H1 (cell line): ENCODE results near the gene SKAP2. TPM values are rescaled to one million over a fixed set of nuclear protein-coding genes. Genes with fewer than 3 reads are reported as not detected.

Source experiments
- CTCF ChIA-PET: fragments of 300-600 bp; sonication (Branson Sonifier 250); formaldehyde crosslinking; loops from one replicate; lab custom pipeline; 2021; ENCODE audit not compliant: partially characterized antibody; lab: Charles Lee
- POLR2A ChIA-PET: fragments of 300-600 bp; sonication (Branson Sonifier 250); formaldehyde crosslinking; loops from one replicate; lab custom pipeline; 2021; ENCODE audit warnings: inconsistent platforms; ENCODE audit not compliant: partially characterized antibody; lab: Charles Lee
- DNase-seq, 2 experiments: peaks; one replicate each; pipeline versions ENCODE4 v3.0.0 to v3.0.0-alpha.2; 2010 to 2022; ENCODE audit warnings: low spot score in 2 of 2, low read depth in 1 of 2, mixed read lengths in 1 of 2
- FAIRE-seq: peaks from 2 replicates; lab custom pipeline; 2011; peaks lifted over from hg19 to GRCh38; lab: Jason Lieb, UNC
- H2AFZ ChIP-seq: 2 replicates; pipeline ENCODE4 v1.8.1; 2012; ENCODE audit warnings: low read length, inconsistent platforms
- H2AK5ac ChIP-seq: 2 replicates; pipeline ENCODE4 v1.6.1; 2013; ENCODE audit warnings: low read depth, low read length
- H2BK120ac ChIP-seq: replicated peaks from 2 replicates; pipeline ENCODE3; 2013; ENCODE audit warnings: low read depth, low read length, inconsistent platforms
- H2BK12ac ChIP-seq: 2 replicates; pipeline ENCODE4 v1.6.1; 2013; ENCODE audit warnings: low read depth, low read length
- H2BK15ac ChIP-seq: 2 replicates; pipeline ENCODE4 v1.6.1; 2013; ENCODE audit warnings: low read length
- H2BK20ac ChIP-seq: 2 replicates; pipeline ENCODE4 v1.6.1; 2013; ENCODE audit warnings: low read length
- H2BK5ac ChIP-seq: 2 replicates; pipeline ENCODE4 v1.6.1; 2013; ENCODE audit warnings: low read depth, low read length
- H3K14ac ChIP-seq: 2 replicates; pipeline ENCODE4 v1.6.1; 2013; ENCODE audit warnings: inconsistent platforms; ENCODE audit not compliant: insufficient read length
- H3K18ac ChIP-seq: 2 replicates; pipeline ENCODE4 v1.6.1; 2013; ENCODE audit warnings: low read length; ENCODE audit errors: extremely low read depth
- H3K23ac ChIP-seq: 2 replicates; pipeline ENCODE4 v1.6.1; 2013; ENCODE audit warnings: inconsistent platforms; ENCODE audit not compliant: insufficient read length
- H3K23me2 ChIP-seq: 2 replicates; pipeline ENCODE4 v1.6.1; 2013; ENCODE audit warnings: low read depth, low read length
- H3K27ac ChIP-seq: 2 replicates; pipeline ENCODE4 v1.6.1; 2011; ENCODE audit warnings: low read depth, low read length, inconsistent platforms
- H3K27me3 ChIP-seq, 4 experiments: replicated peaks in 1 of 4; 1 replicate in 1 of 4; 2 replicates in 3 of 4; pipeline versions ENCODE4 v1.6.1 to v1.8.1; 2011 to 2013; ENCODE audit warnings: low read length in 3 of 4, mild to moderate bottlenecking in 3 of 4, inconsistent platforms in 2 of 4, mixed read lengths in 2 of 4, moderate library complexity in 1 of 4; ENCODE audit not compliant: control insufficient read depth in 3 of 4, insufficient read depth in 3 of 4; ENCODE audit errors: extremely low read depth in 1 of 4
- H3K36me3 ChIP-seq, 4 experiments: 2 replicates each; pipeline versions ENCODE4 v1.6.1 to v1.8.1; 2011 to 2013; ENCODE audit warnings: mild to moderate bottlenecking in 4 of 4, low read length in 3 of 4, moderate library complexity in 2 of 4, control low read depth in 1 of 4, inconsistent platforms in 1 of 4; ENCODE audit not compliant: insufficient read depth in 4 of 4, control insufficient read depth in 2 of 4
- H3K4ac ChIP-seq: replicated peaks from 2 replicates; pipeline ENCODE3; 2013; ENCODE audit warnings: low read length, low read depth, mixed read lengths, inconsistent platforms; ENCODE audit not compliant: insufficient read length
- H3K4me1 ChIP-seq, 4 experiments: replicated peaks in 1 of 4; 1 replicate in 1 of 4; 2 replicates in 3 of 4; pipeline versions ENCODE4 v1.6.1 to v1.8.1; 2011 to 2013; ENCODE audit warnings: low read length in 3 of 4, inconsistent platforms in 2 of 4, mixed read lengths in 1 of 4; ENCODE audit not compliant: insufficient read depth in 4 of 4, control insufficient read depth in 3 of 4
- H3K4me2 ChIP-seq, 2 experiments: 2 replicates each; pipeline versions ENCODE4 v1.6.1 to v1.8.1; 2011 to 2013; ENCODE audit warnings: low read depth in 2 of 2, low read length in 2 of 2, control low read depth in 1 of 2, inconsistent platforms in 1 of 2, mild to moderate bottlenecking in 1 of 2; ENCODE audit not compliant: insufficient read depth in 1 of 2
- H3K4me3 ChIP-seq, 4 experiments: fragments of 200-600, 300-600 bp in 1 of 4; sonication (generic), shearing (Covaris generic), sonication (Bioruptor Twin) in 1 of 4; 2 replicates each; pipeline versions ENCODE4 v1.5.1 to v1.8.1; 2011 to 2016; ENCODE audit warnings: low read length in 4 of 4, low read depth in 3 of 4, control low read depth in 2 of 4, inconsistent platforms in 2 of 4, mild to moderate bottlenecking in 2 of 4, mixed read lengths in 1 of 4, moderate library complexity in 1 of 4; ENCODE audit not compliant: insufficient read depth in 2 of 4; ENCODE audit errors: extremely low read depth in 1 of 4
- H3K56ac ChIP-seq: replicated peaks from 2 replicates; pipeline ENCODE3; 2013; ENCODE audit warnings: low read depth, mild to moderate bottlenecking, mixed read lengths, low read length, inconsistent platforms; ENCODE audit not compliant: insufficient read length
- H3K79me1 ChIP-seq: 2 replicates; pipeline ENCODE4 v1.6.1; 2013; ENCODE audit warnings: low read depth, low read length, control low read depth
- H3K79me2 ChIP-seq, 2 experiments: 2 replicates each; pipeline versions ENCODE4 v1.6.1 to v1.8.1; 2012 to 2013; ENCODE audit warnings: low read length in 2 of 2, mild to moderate bottlenecking in 2 of 2, inconsistent platforms in 1 of 2; ENCODE audit not compliant: insufficient read depth in 2 of 2, control insufficient read depth in 1 of 2
- H3K9ac ChIP-seq, 4 experiments: replicated peaks in 1 of 4; 1 replicate in 1 of 4; 2 replicates in 3 of 4; pipeline versions ENCODE4 v1.6.1 to v1.8.1; 2011 to 2013; ENCODE audit warnings: low read depth in 3 of 4, low read length in 3 of 4, control low read depth in 2 of 4, mild to moderate bottlenecking in 2 of 4, moderate library complexity in 2 of 4, inconsistent platforms in 1 of 4; ENCODE audit errors: extremely low read depth in 1 of 4
- H3K9me3 ChIP-seq, 2 experiments: 2 replicates each; pipeline versions ENCODE4 v1.6.1 to v1.8.1; 2012 to 2013; ENCODE audit warnings: mild to moderate bottlenecking in 2 of 2, moderate library complexity in 2 of 2, control low read depth in 1 of 2, inconsistent platforms in 1 of 2, low read depth in 1 of 2, low read length in 1 of 2, mixed read lengths in 1 of 2; ENCODE audit not compliant: insufficient read depth in 2 of 2
- H4K20me1 ChIP-seq, 2 experiments: replicated peaks in 1 of 2; 2 replicates each; pipeline versions ENCODE3 to v1.8.1; 2011 to 2013; ENCODE audit warnings: inconsistent platforms in 2 of 2, low read length in 2 of 2, mild to moderate bottlenecking in 1 of 2; ENCODE audit not compliant: insufficient read depth in 2 of 2, control insufficient read depth in 1 of 2
- H4K5ac ChIP-seq: 2 replicates; pipeline ENCODE4 v1.6.1; 2013; ENCODE audit warnings: low read length, low read depth, mixed read lengths, inconsistent platforms; ENCODE audit not compliant: insufficient read length
- H4K8ac ChIP-seq: 2 replicates; pipeline ENCODE4 v1.8.0; 2013; ENCODE audit warnings: mild to moderate bottlenecking, moderate library complexity, low read length, inconsistent platforms; ENCODE audit not compliant: insufficient read depth; ENCODE audit errors: extremely low read depth
- H4K91ac ChIP-seq: replicated peaks from 2 replicates; pipeline ENCODE3; 2013; ENCODE audit warnings: low read length, mixed read lengths, inconsistent platforms; ENCODE audit not compliant: insufficient read length
- NRF1 ChIP-seq: IDR thresholded peaks from 2 replicates; pipeline ENCODE4 v1.6.1; 2011; ENCODE audit warnings: mild to moderate bottlenecking, low read depth, low read length, improper control_type of control experiment
- SIN3A ChIP-seq, 2 experiments: IDR thresholded peaks in 1 of 2; conservative IDR thresholded peaks in 1 of 2; 2 replicates each; pipeline ENCODE4 v1.6.1; 2011 to 2012; ENCODE audit warnings: low read length in 2 of 2, improper control_type of control experiment in 1 of 2, low read depth in 1 of 2, mild to moderate bottlenecking in 1 of 2
- WGBS, 2 experiments: shearing (Covaris generic) in 1 of 2; methylation state at CpG; one replicate each; pipeline versions ENCODE4 v1.1.6 to v1.1.7; 2013 to 2015; ENCODE audit warnings: low lambda C conversion rate in 2 of 2, mixed read lengths in 2 of 2, inconsistent platforms in 1 of 2, low coverage in 1 of 2, missing lambda C conversion rate in 1 of 2; ENCODE audit not compliant: insufficient replicate concordance in 2 of 2, insufficient coverage in 1 of 2, insufficient read length in 1 of 2; ENCODE audit errors: extremely low coverage in 1 of 2, missing lambda C conversion rate in 1 of 2; 5-methylcytosine and 5-hydroxymethylcytosine counted together
- polyA plus RNA-seq, 7 experiments: library from polyadenylated mRNA; depleted of rRNA in 3 of 7; stranded (reverse) in 5 of 7; unstranded in 2 of 7; fragments of >200 nt in 5 of 7; fragments of 200-250 nt in 2 of 7; gene quantifications; 1 replicate in 5 of 7; 2 replicates in 1 of 7; 4 replicates in 1 of 7; pipeline versions ENCODE4 v1.2.1 to v1.2.3, GENCODE V29; 2011 to 2013; ENCODE audit warnings: missing spikeins in 2 of 7, mixed read lengths in 2 of 7
- total RNA-seq: library from RNA; stranded (reverse); fragmentation: NEBNext Ultra II Directional; extraction: Animal tissue kit (Norgen Biotek cat#: 25700); gene quantifications from 2 replicates; pipeline ENCODE4 v1.2.1, GENCODE V29; 2021

SKAP2 gene
- total and polyA plus RNA-seq, 2 of the 8 experiments (the other 6 are each of a cell fraction or from before 2014, with no cell fraction given), result 0.53 to 5.1 TPM

DNA sequence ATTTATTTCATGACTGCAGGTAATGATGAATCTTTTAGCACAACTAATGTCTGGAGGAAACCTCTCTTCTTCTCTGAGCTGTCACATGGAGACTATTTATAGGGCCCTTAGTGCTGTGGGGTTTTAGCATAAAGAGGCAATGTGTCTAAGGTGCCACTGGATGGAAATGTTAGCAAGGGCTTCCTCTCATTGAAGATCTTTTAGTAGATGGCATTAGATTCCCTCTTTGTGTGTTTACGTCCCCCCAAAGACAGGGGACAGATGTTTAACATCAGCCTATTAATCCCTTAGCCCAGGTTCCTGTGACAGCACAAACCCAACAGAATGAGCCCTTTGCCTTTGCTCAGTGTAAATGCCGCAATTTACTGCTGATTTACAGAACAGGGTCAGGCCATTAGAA lies 208.6 kb downstream of the SKAP2 start:
- Histone ChIP-seq H3K14ac (no peak overlapping the region), H2BK15ac (no peak overlapping the region), H3K79me1 (no peaks in the 10 kb centered on the region), H2AFZ (no peak overlapping the region), H4K8ac (no peak overlapping the region), H2BK120ac (no peak overlapping the region), H3K36me3 (no peaks in the 10 kb centered on the region), H3K4me3 (no peak overlapping the region), H3K4me1 (peaks cover 5 to 19% (median 16%) of the 10 kb centered on the region in 4 experiments), H3K27ac (no peak overlapping the region), H3K4me2 (no peak overlapping the region), H4K91ac (no peak overlapping the region), H3K56ac (no peak overlapping the region), H3K23me2 (0 out of 2 replicates have a peak, but pooled peaks cover 3% of the 10 kb centered on the region), H4K20me1 (no peaks in the 10 kb centered on the region), H3K18ac (no peak overlapping the region), H2AK5ac (no peak overlapping the region), H3K23ac (no peak overlapping the region), H3K79me2 (no peaks in the 10 kb centered on the region), H2BK12ac (no peak overlapping the region), H3K9ac (no peak overlapping the region), H2BK5ac (no peak overlapping the region), H3K4ac (no peak overlapping the region), H2BK20ac (no peak overlapping the region), H3K9me3 (no peaks in the 10 kb centered on the region), H3K27me3 (no peaks in the 10 kb centered on the region), H4K5ac (no peak overlapping the region)
- ChIA-PET CTCF (interaction anchor here (0.9 to 2.1 kb wide), 5 partner anchors 12 to 286 kb away, joined by 3 to 10 read pairs (median 5); no protein-coding TSS in a partner anchor), POLR2A (no interaction called here)
- DNase-seq (no peak), FAIRE-seq (no peak)
- 86% methylated on average over 2 of the region's 2 CpGs; no CpG with 5 or more reads in 1 of the 2 experiments for WGBS, 2 experiments
- TF ChIP-seq NRF1, result no peak
- TF ChIP-seq SIN3A (conservative IDR thresholded peaks at IDR 0.05 in 1 of 2, IDR thresholded peaks at IDR 0.05 in 1 of 2; ENCODE audit: low read depth in 1 of 2, low read length in 2 of 2), result no peak
